ENCODE measurements around the gene UMOD.

DNA sequence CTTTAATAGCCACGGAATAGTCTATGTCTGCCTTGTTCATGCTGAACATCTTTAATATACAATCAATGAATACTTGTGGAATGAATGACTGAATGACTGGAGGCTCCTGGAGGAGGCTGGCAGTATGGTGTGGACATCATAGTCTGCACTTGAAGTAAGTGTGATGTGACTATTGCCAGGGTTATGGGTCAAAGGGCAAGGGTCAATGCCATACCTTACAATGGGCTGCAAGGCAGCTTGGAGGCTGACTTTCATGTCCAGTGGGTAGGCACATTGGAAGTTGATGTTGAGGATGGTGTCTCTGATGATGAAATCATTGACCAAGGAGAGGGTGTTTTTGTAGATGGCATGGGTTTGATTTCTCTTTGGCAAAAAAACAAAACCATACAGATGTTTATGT is 33.1 kb downstream of the UMOD start:
- TF ChIP-seq, protein P1, sequence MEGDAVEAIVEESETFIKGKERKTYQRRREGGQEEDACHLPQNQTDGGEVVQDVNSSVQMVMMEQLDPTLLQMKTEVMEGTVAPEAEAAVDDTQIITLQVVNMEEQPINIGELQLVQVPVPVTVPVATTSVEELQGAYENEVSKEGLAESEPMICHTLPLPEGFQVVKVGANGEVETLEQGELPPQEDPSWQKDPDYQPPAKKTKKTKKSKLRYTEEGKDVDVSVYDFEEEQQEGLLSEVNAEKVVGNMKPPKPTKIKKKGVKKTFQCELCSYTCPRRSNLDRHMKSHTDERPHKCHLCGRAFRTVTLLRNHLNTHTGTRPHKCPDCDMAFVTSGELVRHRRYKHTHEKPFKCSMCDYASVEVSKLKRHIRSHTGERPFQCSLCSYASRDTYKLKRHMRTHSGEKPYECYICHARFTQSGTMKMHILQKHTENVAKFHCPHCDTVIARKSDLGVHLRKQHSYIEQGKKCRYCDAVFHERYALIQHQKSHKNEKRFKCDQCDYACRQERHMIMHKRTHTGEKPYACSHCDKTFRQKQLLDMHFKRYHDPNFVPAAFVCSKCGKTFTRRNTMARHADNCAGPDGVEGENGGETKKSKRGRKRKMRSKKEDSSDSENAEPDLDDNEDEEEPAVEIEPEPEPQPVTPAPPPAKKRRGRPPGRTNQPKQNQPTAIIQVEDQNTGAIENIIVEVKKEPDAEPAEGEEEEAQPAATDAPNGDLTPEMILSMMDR (IDR thresholded peaks at IDR 0.05; ENCODE audit: poor library complexity) = no peak
- no peak for TF ChIP-seq EZH2phosphoT487 (IDR thresholded peaks at IDR 0.05; ENCODE audit: low read depth, severe bottlenecking, unreplicated experiment)
- TF ChIP-seq EZH2 (IDR thresholded peaks at IDR 0.05; ENCODE audit: borderline replicate concordance) = no peak

All from hepatocyte (in vitro differentiated cells).